WTC11 (cell line): Measurements from ENCODE around the gene KCNT1. TPM values are rescaled to one million over a fixed set of nuclear protein-coding genes. Genes with fewer than 3 reads are reported as not detected.

Experiments
- ATAC-seq: fragments of 200-7000 bp; cut with Tn5 transposase; 2 replicates; pipeline ENCODE4 v1.10.0; 2021; ENCODE audit warnings: mild to moderate bottlenecking, moderate library complexity
- CTCF ChIA-PET: fragments of 300-600 bp; sonication (Branson Sonifier 250); formaldehyde crosslinking; loops from one replicate; lab custom pipeline; 2021; ENCODE audit warnings: antibody characterized with exemption; lab: Charles Lee
- POLR2A ChIA-PET: fragments of 350-600 bp; sonication (Branson Sonifier 250); formaldehyde crosslinking; loops from one replicate; lab custom pipeline; 2021; ENCODE audit warnings: antibody characterized with exemption; lab: Charles Lee
- DNase-seq: peaks from one replicate; pipeline ENCODE4 v3.0.0; 2021; ENCODE audit warnings: low spot score
- H3K27ac Mint-ChIP-seq: 2 replicates; pipeline ENCODE4 v1.8.0; 2021; ENCODE audit warnings: mixed read lengths
- H3K27me3 Mint-ChIP-seq: 2 replicates; pipeline ENCODE4 v1.8.0; 2021; ENCODE audit warnings: low read depth, mild to moderate bottlenecking, moderate library complexity, mixed read lengths
- H3K36me3 Mint-ChIP-seq: 2 replicates; pipeline ENCODE4 v1.8.0; 2021; ENCODE audit warnings: mixed read lengths
- H3K4me1 Mint-ChIP-seq: 2 replicates; pipeline ENCODE4 v1.8.0; 2022; ENCODE audit warnings: mixed read lengths
- H3K4me3 Mint-ChIP-seq: 2 replicates; pipeline ENCODE4 v1.8.0; 2021; ENCODE audit warnings: mild to moderate bottlenecking, moderate library complexity, mixed read lengths
- H3K9me3 Mint-ChIP-seq: 2 replicates; pipeline ENCODE4 v1.8.0; 2021; ENCODE audit warnings: mixed read lengths
- AFF4 ChIP-seq: sonication (generic); formaldehyde crosslinking; IDR thresholded peaks from 2 replicates; pipeline ENCODE4 v1.8.1; 2023; ENCODE audit warnings: mild to moderate bottlenecking, missing genetic modification reagents, borderline replicate concordance
- ATF6 ChIP-seq: sonication (generic); formaldehyde crosslinking; IDR thresholded peaks from 2 replicates; pipeline ENCODE4 v1.8.1; 2023; ENCODE audit warnings: mild to moderate bottlenecking, missing genetic modification reagents
- CDX4 ChIP-seq: fragments of 250-450 bp; sonication (Bioruptor Pico); IDR thresholded peaks from 2 replicates; pipeline ENCODE4 v1.9.0; 2021; ENCODE audit warnings: moderate library complexity, mild to moderate bottlenecking, inconsistent platforms, borderline replicate concordance
- CREB1 ChIP-seq: sonication (generic); formaldehyde crosslinking; IDR thresholded peaks from 2 replicates; pipeline ENCODE4 v1.8.0; 2023; ENCODE audit warnings: mild to moderate bottlenecking, missing genetic modification reagents
- ERG ChIP-seq: fragments of 250-450 bp; sonication (Bioruptor Pico); IDR thresholded peaks from 2 replicates; pipeline ENCODE4 v1.8.0; 2021; ENCODE audit warnings: mild to moderate bottlenecking
- FOXP1 ChIP-seq: sonication (generic); formaldehyde crosslinking; IDR thresholded peaks from 2 replicates; pipeline ENCODE4 v1.8.0; 2022; ENCODE audit warnings: missing genetic modification reagents, mild to moderate bottlenecking, moderate library complexity, borderline replicate concordance
- GTF2I ChIP-seq: fragments of 250-450 bp; sonication (Bioruptor Pico); conservative IDR thresholded peaks from 2 replicates; pipeline ENCODE4 v1.4.0; 2021; ENCODE audit warnings: mild to moderate bottlenecking
- HMGA2 ChIP-seq: fragments of 250-450 bp; sonication (Bioruptor Pico); IDR thresholded peaks from 2 replicates; pipeline ENCODE4 v1.4.0; 2021; ENCODE audit warnings: mild to moderate bottlenecking, moderate library complexity
- JUN ChIP-seq: sonication (generic); formaldehyde crosslinking; IDR thresholded peaks from 2 replicates; pipeline ENCODE4 v1.8.0; 2023; ENCODE audit warnings: mild to moderate bottlenecking, missing genetic modification reagents
- MXD4 ChIP-seq: fragments of 250-450 bp; sonication (Bioruptor Pico); IDR thresholded peaks from 2 replicates; pipeline ENCODE4 v1.8.0; 2021; ENCODE audit warnings: mild to moderate bottlenecking, moderate library complexity, borderline replicate concordance
- PREB ChIP-seq: sonication (generic); formaldehyde crosslinking; IDR thresholded peaks from 2 replicates; pipeline ENCODE4 v1.8.1; 2022; ENCODE audit warnings: mild to moderate bottlenecking, missing genetic modification reagents, moderate library complexity, borderline replicate concordance
- RORB ChIP-seq: fragments of 250-450 bp; sonication (Bioruptor Pico); IDR thresholded peaks from 2 replicates; pipeline ENCODE4 v1.9.0; 2021; ENCODE audit warnings: mild to moderate bottlenecking
- TP53 ChIP-seq: sonication (generic); formaldehyde crosslinking; IDR thresholded peaks from 2 replicates; pipeline ENCODE4 v1.8.1; 2023; ENCODE audit warnings: mild to moderate bottlenecking, missing genetic modification reagents
- USF1 ChIP-seq: sonication (generic); formaldehyde crosslinking; IDR thresholded peaks from 2 replicates; pipeline ENCODE4 v1.8.0; 2022; ENCODE audit warnings: mild to moderate bottlenecking, missing genetic modification reagents
- ZBTB21 ChIP-seq: sonication (generic); formaldehyde crosslinking; IDR thresholded peaks from 2 replicates; pipeline ENCODE4 v1.8.1; 2023; ENCODE audit warnings: mild to moderate bottlenecking, missing genetic modification reagents, borderline replicate concordance
- ZBTB43 ChIP-seq: sonication (generic); formaldehyde crosslinking; IDR thresholded peaks from 2 replicates; pipeline ENCODE4 v1.8.1; 2023; ENCODE audit warnings: mild to moderate bottlenecking, missing genetic modification reagents
- ZNF121 ChIP-seq: sonication (generic); formaldehyde crosslinking; IDR thresholded peaks from 2 replicates; pipeline ENCODE4 v1.8.0; 2023; ENCODE audit warnings: missing genetic modification reagents
- ZNF138 ChIP-seq: sonication (generic); formaldehyde crosslinking; conservative IDR thresholded peaks from 2 replicates; pipeline ENCODE4 v1.8.1; 2022; ENCODE audit warnings: mild to moderate bottlenecking, moderate library complexity, missing genetic modification reagents
- ZNF263 ChIP-seq: sonication (generic); formaldehyde crosslinking; IDR thresholded peaks from 2 replicates; pipeline ENCODE4 v1.8.1; 2022; ENCODE audit warnings: low read depth, mild to moderate bottlenecking, moderate library complexity, missing genetic modification reagents
- ZNF396 ChIP-seq: fragments of 250-450 bp; sonication (Bioruptor Pico); IDR thresholded peaks from 2 replicates; pipeline ENCODE4 v1.8.0; 2021; ENCODE audit warnings: mild to moderate bottlenecking, moderate library complexity, borderline replicate concordance
- total RNA-seq: library from RNA; stranded (reverse); gene quantifications from 3 replicates; pipeline ENCODE4 v1.2.3, GENCODE V29; 2021

KCNT1 gene
- total RNA-seq, 1 experiment from 2014 or later = 0.13 TPM

GRCh38 chr9:135788576-135789300 lies 86.8 kb downstream of the KCNT1 start:
- Mint-ChIP-seq H3K9me3 (no peaks in the 10 kb centered on the region), H3K36me3 (no peaks in the 10 kb centered on the region), H3K27me3 (no peaks in the 10 kb centered on the region), H3K4me3 (no peak overlapping the region), H3K27ac (no peak overlapping the region), H3K4me1 (no peaks in the 10 kb centered on the region)
- POLR2A ChIA-PET = no interaction called here
- ATAC-seq (no peak), DNase-seq (no peak)
- no peak for TF ChIP-seq ZNF263 (CRISPR knock-in tag)
- no peak for TF ChIP-seq GTF2I
- TF ChIP-seq USF1 (CRISPR knock-in tag) = no peak
- TF ChIP-seq FOXP1 = no peak
- no peak for TF ChIP-seq JUN (CRISPR knock-in tag)
- TF ChIP-seq MXD4 = no peak
- no peak for TF ChIP-seq ZNF121 (CRISPR knock-in tag)
- no peak for TF ChIP-seq ATF6 (CRISPR knock-in tag)
- TF ChIP-seq TP53 (CRISPR knock-in tag) = no peak
- TF ChIP-seq ZNF396 = no peak
- no peak for TF ChIP-seq AFF4 (CRISPR knock-in tag)
- no peak for TF ChIP-seq ZNF138 (CRISPR knock-in tag)
- no peak for TF ChIP-seq ERG (CRISPR knock-in tag)
- TF ChIP-seq CREB1 (CRISPR knock-in tag) = no peak
- TF ChIP-seq RORB (CRISPR knock-in tag) = no peak
- TF ChIP-seq HMGA2 (CRISPR knock-in tag) = no peak
- TF ChIP-seq ZBTB43 = no peak
- no peak for TF ChIP-seq ZBTB21 (CRISPR knock-in tag)
- no peak for TF ChIP-seq PREB
- no peak for TF ChIP-seq CDX4 (CRISPR knock-in tag)
- TF ChIP-seq, all 79 proteins: peak for 0
- CTCF ChIA-PET = interaction anchor here (1.2 to 5.4 kb wide), 2 partner anchors 9 to 266 kb away, joined by 3 to 27 read pairs; no protein-coding TSS in a partner anchor
